Ecto neural progenitor cell (in vitro differentiated cells): ENCODE measurements around the gene CLCN4.

Experiments
- DNase-seq: peaks from one replicate; pipeline ENCODE4 v3.0.0-alpha.2; 2018; ENCODE audit warnings: low spot score

The CLCN4 gene

DNA sequence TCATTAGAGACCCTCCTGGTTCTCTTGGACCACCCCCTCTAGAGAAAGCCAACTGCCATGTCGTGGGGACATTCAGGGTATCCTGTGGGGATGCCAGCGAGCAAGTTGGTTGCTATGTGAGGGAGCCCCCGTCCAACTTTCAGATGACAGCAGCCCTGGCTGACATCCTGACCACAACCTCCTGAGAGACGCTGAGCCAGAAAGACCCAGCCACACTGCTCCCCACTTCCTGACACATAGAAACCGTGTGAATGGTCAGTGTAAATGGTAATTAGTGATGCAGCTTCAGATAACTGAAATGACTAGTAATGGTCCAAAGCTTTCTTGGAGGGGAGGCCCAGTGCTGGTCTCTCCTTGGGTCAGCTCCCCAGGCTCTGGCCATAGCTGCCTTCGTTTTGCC, 10.8 kb downstream of the CLCN4 start:
- no peak for DNase-seq

DNA sequence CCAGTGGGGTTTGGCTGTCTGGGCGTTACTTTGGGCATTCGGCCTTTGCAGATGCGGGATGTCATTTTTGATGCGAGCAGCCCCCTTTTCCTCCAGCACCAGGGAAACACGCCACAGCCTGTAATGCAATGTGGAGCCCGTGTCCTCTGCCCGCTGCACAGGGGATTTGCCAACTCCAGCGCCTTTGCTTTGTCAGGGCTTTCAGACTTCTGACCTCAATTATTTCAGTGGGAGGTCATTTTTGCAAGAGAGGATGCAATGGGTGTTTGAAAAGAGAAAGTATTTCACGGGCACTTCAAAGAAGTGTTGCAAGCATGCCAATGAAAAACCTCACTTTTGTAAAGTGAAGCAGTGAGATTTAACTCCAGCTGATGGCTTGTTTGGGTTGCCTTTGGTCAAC, 11.5 kb downstream of the CLCN4 start:
- no peak for DNase-seq

DNA sequence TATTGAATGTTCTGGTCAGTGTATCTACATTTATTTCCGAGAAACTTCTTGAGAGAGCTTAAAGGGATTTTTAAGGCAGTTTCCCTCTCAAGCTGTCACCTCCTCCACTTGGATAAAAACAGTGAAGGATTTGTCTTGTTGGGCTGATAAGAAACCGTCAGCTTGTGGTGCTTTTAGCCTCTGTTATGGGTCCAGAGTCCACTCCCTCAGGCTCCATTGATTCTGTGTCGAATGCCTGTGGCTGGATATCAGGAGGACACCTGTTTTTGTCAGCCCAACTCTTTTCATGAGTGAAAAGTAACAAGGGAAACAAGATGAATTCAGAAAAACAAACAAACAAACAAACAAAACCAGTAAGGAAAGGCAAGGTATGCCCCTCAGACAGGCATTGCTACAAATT, 12.4 kb downstream of the CLCN4 start:
- DNase-seq = no peak

GRCh38 chrX:10171249-10171648, 14.5 kb downstream of the CLCN4 start:
- no peak for DNase-seq

- DNase-seq = no peak
Observed at GRCh38 chrX:10172877-10173276, 16.1 kb downstream of the CLCN4 start.

- DNase-seq = no peak
Observed at GRCh38 chrX:10173331-10173900, 16.6 kb downstream of the CLCN4 start.

GRCh38 chrX:10174051-10174450, 17.3 kb downstream of the CLCN4 start:
- DNase-seq = no peak

- DNase-seq = no peak
Observed at GRCh38 chrX:10174810-10175209, 18.0 kb downstream of the CLCN4 start.

DNA sequence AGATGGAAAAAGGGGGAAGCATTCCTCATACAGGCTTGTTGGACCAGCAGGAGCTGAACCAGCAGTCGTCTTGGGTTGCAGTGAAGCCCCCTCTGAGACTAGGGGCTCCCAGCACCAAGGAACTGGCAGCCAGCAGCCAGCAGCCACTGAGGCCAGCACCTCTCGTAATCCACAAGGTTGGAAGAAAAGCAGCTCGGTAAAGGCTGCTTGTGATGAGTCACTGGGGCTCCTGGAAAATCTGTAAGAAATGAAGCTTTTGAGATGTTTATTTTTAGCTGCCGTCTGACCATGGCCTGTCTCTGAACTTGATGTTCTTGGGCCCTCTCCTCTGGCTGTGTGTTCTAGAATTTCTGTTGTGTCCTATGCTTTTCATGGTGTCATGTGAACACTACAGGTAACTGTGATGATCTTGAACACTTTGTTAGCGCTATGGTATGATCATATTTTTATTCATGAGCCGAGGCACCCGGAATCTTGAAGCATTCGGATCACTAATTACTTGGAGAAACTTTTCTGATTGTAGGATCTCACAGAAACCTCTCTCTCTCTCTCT, 18.6 kb downstream of the CLCN4 start:
- DNase-seq = no peak

GRCh38 chrX:10176121-10177003, 19.6 kb downstream of the CLCN4 start:
- DNase-seq = no peak

DNA sequence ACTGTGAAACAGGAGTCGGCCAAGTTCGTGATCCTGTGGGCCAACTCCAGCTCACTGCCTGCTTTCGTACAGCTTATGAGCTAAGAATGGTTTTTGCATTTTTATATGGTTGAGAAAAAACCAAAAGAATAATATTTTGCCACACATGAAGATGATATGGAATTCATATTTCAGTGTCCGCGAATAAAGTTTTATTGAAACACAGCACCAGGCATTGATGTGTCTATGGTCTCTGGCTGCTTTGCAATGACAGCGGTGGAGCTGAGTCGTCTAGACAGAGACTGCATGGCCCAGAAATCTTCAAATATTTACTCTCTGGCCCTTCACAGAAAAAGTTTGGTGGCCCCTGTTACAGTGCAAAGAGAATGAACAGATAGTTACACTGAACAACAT, 20.2 kb downstream of the CLCN4 start:
- DNase-seq = no peak

DNA sequence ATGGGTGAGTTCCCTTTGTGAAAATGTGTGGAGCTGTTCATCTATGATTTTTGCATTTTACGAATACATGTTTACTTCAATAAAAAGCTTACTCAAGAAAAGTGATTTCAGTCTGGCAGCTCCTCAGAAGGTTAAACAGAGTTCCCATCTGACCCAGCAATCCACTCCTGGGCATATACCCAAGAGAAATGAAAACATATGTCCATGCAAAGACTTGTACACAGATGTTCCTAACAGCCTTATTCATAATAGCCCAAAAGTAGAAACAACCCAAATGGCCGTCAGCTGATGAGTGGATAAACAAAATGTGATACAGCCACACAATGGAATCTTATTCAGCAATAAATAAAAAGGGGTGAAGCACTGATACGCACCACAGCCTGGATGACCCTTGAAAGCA, 20.8 kb downstream of the CLCN4 start:
- no peak for DNase-seq

GRCh38 chrX:10178866-10179463, 22.2 kb downstream of the CLCN4 start:
- DNase-seq = no peak

GRCh38 chrX:10183760-10184159, 27.0 kb downstream of the CLCN4 start:
- no peak for DNase-seq

DNA sequence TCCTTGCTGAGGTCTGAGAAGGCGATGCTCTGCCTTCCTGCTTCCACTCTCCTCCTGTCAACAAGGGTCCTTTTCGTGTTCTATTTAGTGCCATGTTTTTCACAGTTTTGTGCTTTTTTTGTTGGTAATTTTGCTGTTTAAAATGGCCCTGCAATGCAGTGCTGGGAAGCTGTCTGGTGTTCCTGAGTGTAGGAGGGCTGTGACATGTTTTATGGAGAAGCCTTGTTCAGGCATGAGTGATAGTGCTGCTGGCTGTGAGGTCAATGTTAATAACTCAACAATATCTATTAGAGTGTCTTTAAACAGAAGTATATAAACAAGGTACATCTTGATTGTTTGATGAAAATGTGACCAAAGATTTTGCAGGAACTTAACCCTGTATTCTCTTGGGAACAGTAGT, 27.6 kb downstream of the CLCN4 start:
- no peak for DNase-seq

- DNase-seq = no peak
Observed at GRCh38 chrX:10186355-10186754, 29.6 kb downstream of the CLCN4 start.

GRCh38 chrX:10187421-10187820, 30.6 kb downstream of the CLCN4 start:
- no peak for DNase-seq

GRCh38 chrX:10189317-10190268, 32.8 kb downstream of the CLCN4 start:
- DNase-seq = peak; percentile 84

DNA sequence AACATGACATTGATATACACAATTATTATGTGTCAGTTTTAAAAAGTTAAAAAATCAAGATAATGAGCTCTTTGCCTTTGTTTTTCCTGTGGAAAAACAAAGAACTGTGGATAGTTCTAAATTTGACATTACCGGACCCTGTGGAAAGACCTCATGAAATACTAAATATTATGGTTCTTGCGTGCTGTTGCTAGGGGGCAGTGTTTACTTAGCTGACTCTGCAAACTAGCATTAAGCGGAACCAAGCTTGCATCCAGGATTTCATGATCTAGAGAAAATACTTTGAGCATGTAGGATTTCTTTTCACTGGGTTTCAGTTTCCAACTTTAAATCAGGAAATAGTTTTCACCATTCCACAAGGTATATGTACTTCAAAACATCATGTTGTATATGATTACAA, 33.6 kb downstream of the CLCN4 start:
- DNase-seq = no peak

DNA sequence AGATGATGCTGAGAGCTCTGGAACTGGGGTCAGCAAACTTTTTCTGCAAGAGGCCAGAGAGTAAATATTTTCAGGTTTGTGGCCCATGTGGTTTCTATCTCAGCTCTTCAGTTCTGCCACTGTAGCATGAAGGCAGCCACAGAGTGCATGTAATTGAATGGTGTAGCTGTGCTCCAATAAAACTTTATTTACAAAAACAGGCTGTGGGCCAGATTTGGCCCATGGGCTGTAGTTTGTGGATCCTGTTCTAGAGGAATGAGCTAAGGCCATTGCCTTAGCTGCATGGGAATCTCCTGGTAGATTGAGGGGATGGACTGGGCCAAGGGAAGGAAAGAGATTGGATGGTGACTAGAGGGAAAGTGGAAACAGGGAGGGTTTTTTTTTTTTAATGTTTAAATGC, 36.8 kb downstream of the CLCN4 start:
- DNase-seq = no peak

DNA sequence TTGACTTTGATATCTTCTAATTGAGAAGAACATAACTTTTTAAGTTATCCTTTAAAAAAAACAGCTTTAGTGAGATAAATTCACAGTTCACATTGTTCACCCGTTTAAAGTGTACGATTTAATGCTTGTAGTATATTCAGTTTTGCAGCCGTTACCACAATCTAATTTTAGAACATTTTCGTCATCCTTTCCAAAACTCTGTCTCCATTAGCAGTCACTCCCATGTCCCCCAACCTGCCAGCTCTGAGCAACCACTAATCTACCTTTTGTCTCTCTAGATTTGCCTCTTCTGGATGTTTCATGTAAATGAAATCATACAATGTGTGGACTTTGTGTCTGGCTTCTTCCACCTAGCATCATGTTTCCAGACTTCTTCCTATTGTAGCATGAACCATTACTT, 38.6 kb downstream of the CLCN4 start:
- no peak for DNase-seq

GRCh38 chrX:10195947-10196346, 39.2 kb downstream of the CLCN4 start:
- DNase-seq = no peak
